Epithelial cell of proximal tubule (primary cell): ENCODE measurements around the gene LTC4S. TPM values are rescaled to one million over a fixed set of nuclear protein-coding genes. Genes with fewer than 3 reads are reported as not detected.

Source experiments
- DNase-seq: peaks from one replicate; pipeline ENCODE4 v3.0.0-alpha.2; 2011; ENCODE audit warnings: low read depth
- H3K4me3 ChIP-seq: 2 replicates; pipeline ENCODE4 v1.5.1; 2011; ENCODE audit warnings: low read depth, mild to moderate bottlenecking, low read length
- CTCF ChIP-seq: conservative IDR thresholded peaks from 2 replicates; pipeline ENCODE4 v1.5.1; 2012; ENCODE audit warnings: low read depth, mild to moderate bottlenecking, low read length
- total RNA-seq: library from RNA; depleted of rRNA; stranded (reverse); fragments of >200 nt; gene quantifications from 2 replicates; pipeline ENCODE4 v1.2.3, GENCODE V29; 2015

LTC4S gene
- total RNA-seq, 1 donor from 2014 or later = 9.1 TPM

GRCh38 chr5:179765400-179765799, 28.4 kb upstream of the LTC4S start:
- no peak for DNase-seq
- no peak overlapping the region for H3K4me3 ChIP-seq
- TF ChIP-seq CTCF = no peak

- peak overlapping the region; percentile 34 for H3K4me3 ChIP-seq
- TF ChIP-seq CTCF = no peak
- no peak for DNase-seq
Observed at GRCh38 chr5:179766021-179766725, 27.6 kb upstream of the LTC4S start.

- no peak for TF ChIP-seq CTCF
- peak overlapping the region; percentile 34 for H3K4me3 ChIP-seq
- no peak for DNase-seq
Observed at GRCh38 chr5:179766726-179767455, 26.9 kb upstream of the LTC4S start.

- H3K4me3 ChIP-seq = no peak overlapping the region
- no peak for TF ChIP-seq CTCF
- DNase-seq = no peak
Observed at GRCh38 chr5:179767496-179768100, 26.2 kb upstream of the LTC4S start.

GRCh38 chr5:179768326-179769085, 25.3 kb upstream of the LTC4S start:
- H3K4me3 ChIP-seq = no peak overlapping the region
- DNase-seq = no peak
- TF ChIP-seq CTCF = peak; percentile 25

- no peak for DNase-seq
- no peak overlapping the region for H3K4me3 ChIP-seq
- TF ChIP-seq CTCF = no peak
Observed at GRCh38 chr5:179769271-179769670, 24.5 kb upstream of the LTC4S start.
